Activated T-helper 17 cell treated with anti-CD3 and anti-CD28 coated beads, Interleukin-2, amount 50 U/mL, for 72 hours (primary cell): ENCODE results near the gene IL27RA. TPM values are rescaled to one million over a fixed set of nuclear protein-coding genes. Genes with fewer than 3 reads are reported as not detected.
A peak's percentile ranks its signal among the peaks of the same experiment; 100 is the strongest.

Source experiments
- ATAC-seq: fragments of 150-1000 bp; cut with Tn5 transposase; replicated peaks from 2 replicates; pipeline ENCODE4 v1.10.0; 2021; ENCODE audit warnings: mild to moderate bottlenecking, moderate library complexity
- H3K27ac Mint-ChIP-seq: one replicate; pipeline ENCODE4 v1.8.0; 2022; ENCODE audit warnings: mixed read lengths
- H3K27me3 Mint-ChIP-seq: one replicate; pipeline ENCODE4 v1.8.0; 2022; ENCODE audit warnings: mixed read lengths
- H3K36me3 Mint-ChIP-seq: one replicate; pipeline ENCODE4 v1.8.0; 2022; ENCODE audit warnings: low read depth, mild to moderate bottlenecking, mixed read lengths
- H3K4me1 Mint-ChIP-seq: one replicate; pipeline ENCODE4 v1.8.0; 2022; ENCODE audit warnings: mixed read lengths
- H3K4me3 Mint-ChIP-seq: one replicate; pipeline ENCODE4 v1.8.0; 2022; ENCODE audit warnings: mild to moderate bottlenecking, mixed read lengths
- H3K9me3 Mint-ChIP-seq: one replicate; pipeline ENCODE4 v1.8.0; 2022; ENCODE audit warnings: mixed read lengths
- total RNA-seq, 2 donors: library from RNA; stranded (reverse); gene quantifications; one replicate each; pipeline ENCODE4 v1.2.3, GENCODE V29; 2022

IL27RA gene
- total RNA-seq, 2 donors from 2014 or later, result 52.1 to 53.9 TPM

- Mint-ChIP-seq H3K9me3 (no peaks in the 10 kb centered on the region), H3K27me3 (no peaks in the 10 kb centered on the region), H3K4me1 (peaks cover 11% of the 10 kb centered on the region), H3K27ac (no peak overlapping the region), H3K4me3 (no peak overlapping the region), H3K36me3 (peaks cover 23% of the 10 kb centered on the region)
- ATAC-seq, result no peak
These were observed 37.8 kb upstream of the IL27RA start for GRCh38 chr19:13993590-13994300.

- H3K36me3 Mint-ChIP-seq, result peaks cover 14% of the 10 kb centered on the region
- no peaks in the 10 kb centered on the region for H3K4me1 Mint-ChIP-seq
- no peak for ATAC-seq
- H3K27ac Mint-ChIP-seq, result no peak overlapping the region
- no peak overlapping the region for H3K4me3 Mint-ChIP-seq
- no peaks in the 10 kb centered on the region for H3K27me3 Mint-ChIP-seq
- H3K9me3 Mint-ChIP-seq, result no peaks in the 10 kb centered on the region
These were observed 36.4 kb upstream of the IL27RA start for GRCh38 chr19:13995017-13995728.

GRCh38 chr19:13995878-13996765 lies 35.4 kb upstream of the IL27RA start:
- H3K4me3 Mint-ChIP-seq, result no peak overlapping the region
- no peaks in the 10 kb centered on the region for H3K27me3 Mint-ChIP-seq
- no peaks in the 10 kb centered on the region for H3K9me3 Mint-ChIP-seq
- peaks cover 13% of the 10 kb centered on the region for H3K36me3 Mint-ChIP-seq
- no peak overlapping the region for H3K27ac Mint-ChIP-seq
- no peak for ATAC-seq
- H3K4me1 Mint-ChIP-seq, result peaks cover 3% of the 10 kb centered on the region

GRCh38 chr19:13996928-13997630 lies 34.5 kb upstream of the IL27RA start:
- peaks cover 4% of the 10 kb centered on the region for H3K4me1 Mint-ChIP-seq
- no peak overlapping the region for H3K27ac Mint-ChIP-seq
- no peak overlapping the region for H3K4me3 Mint-ChIP-seq
- H3K27me3 Mint-ChIP-seq, result no peaks in the 10 kb centered on the region
- H3K36me3 Mint-ChIP-seq, result peaks cover 10% of the 10 kb centered on the region
- ATAC-seq, result no peak
- no peaks in the 10 kb centered on the region for H3K9me3 Mint-ChIP-seq

DNA sequence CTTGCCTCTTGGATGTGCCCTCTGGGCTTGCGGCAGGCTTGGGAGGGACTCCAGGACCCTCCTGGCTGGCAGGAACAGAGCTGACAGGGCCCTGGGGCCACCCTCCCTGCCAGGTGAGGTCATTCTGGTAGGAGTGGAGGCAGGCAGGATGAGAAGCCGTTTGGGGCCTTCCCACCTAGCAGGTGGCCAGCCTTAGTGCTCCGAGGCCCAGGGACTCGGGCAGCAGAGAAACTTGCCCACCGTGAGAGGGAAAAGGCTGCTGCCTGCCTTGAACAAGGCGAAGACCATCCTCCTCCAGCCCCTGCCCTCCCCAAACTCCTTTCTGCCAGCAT lies 34.0 kb upstream of the IL27RA start:
- H3K27me3 Mint-ChIP-seq, result no peaks in the 10 kb centered on the region

GRCh38 chr19:13998426-13998825 lies 33.1 kb upstream of the IL27RA start:
- Mint-ChIP-seq H3K27ac (no peak overlapping the region), H3K36me3 (no peaks in the 10 kb centered on the region), H3K27me3 (no peaks in the 10 kb centered on the region), H3K4me1 (peaks cover 9% of the 10 kb centered on the region), H3K4me3 (no peak overlapping the region), H3K9me3 (no peaks in the 10 kb centered on the region)
- no peak for ATAC-seq

More for the DNA sequence above, 34.0 kb upstream of the IL27RA start:
- Mint-ChIP-seq H3K4me3 (no peak overlapping the region), H3K9me3 (no peaks in the 10 kb centered on the region), H3K4me1 (peaks cover 9% of the 10 kb centered on the region), H3K36me3 (peaks cover 5% of the 10 kb centered on the region), H3K27ac (no peak overlapping the region)
- ATAC-seq, result no peak

- Mint-ChIP-seq H3K4me3 (no peak overlapping the region), H3K36me3 (no peaks in the 10 kb centered on the region), H3K9me3 (no peaks in the 10 kb centered on the region), H3K4me1 (peaks cover 9% of the 10 kb centered on the region), H3K27ac (no peak overlapping the region), H3K27me3 (no peaks in the 10 kb centered on the region)
- ATAC-seq, result no peak
These were observed 32.5 kb upstream of the IL27RA start for GRCh38 chr19:13999085-13999484.

DNA sequence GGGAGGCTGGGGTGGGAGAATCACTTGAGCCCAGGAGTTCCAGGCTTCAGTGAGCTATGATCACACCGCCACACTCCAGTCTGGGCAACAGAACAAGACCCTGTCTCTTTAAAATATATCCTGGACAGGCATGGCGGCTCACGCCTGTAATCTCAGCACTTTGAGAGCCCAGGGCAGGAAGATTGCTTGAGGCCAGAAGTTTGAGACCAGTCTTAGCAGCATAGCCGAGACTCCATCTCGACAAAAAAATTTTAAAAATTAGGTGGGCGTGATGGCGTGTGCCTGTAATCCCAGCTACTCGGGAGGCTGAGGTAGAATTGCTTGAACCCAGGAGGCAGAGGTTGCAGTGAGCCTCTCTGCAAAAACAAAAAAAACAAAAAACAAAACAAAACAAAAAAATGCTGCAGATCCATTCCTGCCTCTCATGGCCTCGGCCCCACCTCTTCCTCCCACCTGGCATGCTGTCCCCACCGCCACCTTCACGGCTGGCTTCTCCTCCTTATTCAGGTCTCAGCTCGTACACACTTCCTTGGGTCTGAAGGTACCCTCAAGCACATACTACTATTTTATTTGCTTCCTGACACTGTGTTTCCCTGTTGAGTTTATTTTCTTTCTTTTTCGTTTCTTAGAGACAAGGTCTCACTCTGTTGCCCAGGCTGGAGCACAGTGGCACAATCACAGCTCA lies 30.7 kb upstream of the IL27RA start:
- Mint-ChIP-seq H3K36me3 (peaks cover 5% of the 10 kb centered on the region), H3K27ac (peak overlapping the region; percentile 87), H3K4me3 (peak overlapping the region; percentile 90), H3K4me1 (peaks cover 21% of the 10 kb centered on the region), H3K9me3 (no peaks in the 10 kb centered on the region), H3K27me3 (no peaks in the 10 kb centered on the region)
- ATAC-seq, result no peak

- peaks cover 13% of the 10 kb centered on the region for H3K36me3 Mint-ChIP-seq
- peak overlapping the region; percentile 90 for H3K4me3 Mint-ChIP-seq
- no peaks in the 10 kb centered on the region for H3K9me3 Mint-ChIP-seq
- no peaks in the 10 kb centered on the region for H3K27me3 Mint-ChIP-seq
- no peak for ATAC-seq
- peaks cover 21% of the 10 kb centered on the region for H3K4me1 Mint-ChIP-seq
- peak overlapping the region; percentile 98 for H3K27ac Mint-ChIP-seq
These were observed 28.9 kb upstream of the IL27RA start for GRCh38 chr19:14002571-14003250.

GRCh38 chr19:14003251-14004055 lies 28.1 kb upstream of the IL27RA start:
- Mint-ChIP-seq H3K4me3 (peak overlapping the region; percentile 90), H3K27ac (peak overlapping the region; percentile 98), H3K36me3 (peaks cover 13% of the 10 kb centered on the region), H3K9me3 (no peaks in the 10 kb centered on the region), H3K27me3 (no peaks in the 10 kb centered on the region), H3K4me1 (peaks cover 21% of the 10 kb centered on the region)
- no peak for ATAC-seq

DNA sequence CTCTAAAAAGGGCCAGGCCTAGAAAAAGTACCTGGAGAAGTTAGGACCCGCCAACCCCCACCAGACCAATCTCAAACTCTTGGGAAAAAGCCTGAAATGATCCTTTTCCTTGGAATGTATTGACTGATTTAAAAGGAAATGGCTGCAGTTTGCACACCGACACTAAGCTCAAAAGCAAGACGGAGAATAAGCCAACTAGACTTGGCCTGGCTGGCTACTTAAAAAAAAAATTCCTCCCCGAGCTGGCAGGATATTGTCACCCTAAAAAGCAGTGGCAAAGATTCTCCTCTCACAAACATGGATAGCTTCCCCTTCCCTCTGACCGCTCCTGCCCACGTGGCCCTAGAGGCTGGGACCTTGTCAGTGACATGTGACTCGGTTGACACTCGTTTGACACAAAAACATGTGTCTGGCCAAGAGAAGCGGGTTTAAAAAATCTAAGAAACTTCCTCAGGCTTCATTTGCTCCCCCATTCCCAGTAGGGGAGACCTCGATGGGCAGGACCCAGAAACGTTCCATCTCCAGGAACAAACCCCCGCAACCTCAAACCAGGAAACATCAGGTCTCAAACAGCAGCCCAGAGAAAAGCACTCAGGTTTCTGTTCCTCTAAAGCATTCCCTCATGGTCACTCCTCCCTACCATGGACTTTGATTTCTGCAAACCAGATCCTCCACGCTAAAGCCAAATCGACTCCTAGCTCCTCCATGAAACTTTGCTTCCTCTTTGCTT lies 26.8 kb upstream of the IL27RA start:
- no peaks in the 10 kb centered on the region for H3K27me3 Mint-ChIP-seq
- H3K36me3 Mint-ChIP-seq, result peaks cover 13% of the 10 kb centered on the region
- no peak for ATAC-seq
- H3K27ac Mint-ChIP-seq, result peak overlapping the region; percentile 96
- no peaks in the 10 kb centered on the region for H3K9me3 Mint-ChIP-seq
- peaks cover 21% of the 10 kb centered on the region for H3K4me1 Mint-ChIP-seq
- peak overlapping the region; percentile 94 for H3K4me3 Mint-ChIP-seq

DNA sequence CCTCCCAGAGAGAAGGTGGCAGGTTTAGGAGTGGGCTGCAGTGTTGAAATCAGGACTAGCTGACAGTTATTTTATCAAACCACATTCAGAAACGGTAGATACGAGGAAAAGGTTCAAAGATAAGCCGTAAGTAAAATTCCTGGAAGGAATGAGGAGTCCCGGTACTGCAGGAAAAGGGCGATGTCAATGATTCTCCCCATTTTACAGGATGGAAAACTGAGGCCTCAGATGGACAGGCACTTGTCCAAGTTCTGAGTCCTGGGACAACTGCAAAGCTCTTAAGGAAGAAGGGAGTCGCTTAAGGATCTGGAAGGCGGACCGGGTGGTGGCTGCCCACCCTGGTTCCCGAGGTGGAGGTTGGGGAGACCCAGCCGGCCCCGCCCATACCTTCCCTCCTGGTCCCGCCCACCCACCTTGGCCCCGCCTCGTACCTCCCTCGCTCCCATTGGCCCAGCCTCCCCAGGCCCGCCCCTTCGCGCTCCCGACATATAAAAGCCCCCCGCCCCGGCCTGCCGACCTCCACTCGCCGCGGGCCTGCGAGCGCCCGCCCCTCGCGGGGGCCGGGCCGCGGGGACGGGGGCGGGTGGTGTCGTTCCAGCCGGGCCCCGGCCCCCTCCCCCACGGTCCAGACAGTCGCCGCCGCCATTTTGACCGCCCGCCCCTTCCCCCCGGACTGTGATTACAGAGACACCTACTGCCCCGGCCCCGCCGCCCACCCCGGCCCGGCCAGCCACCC lies 26.0 kb upstream of the IL27RA start:
- Mint-ChIP-seq H3K4me3 (peak overlapping the region; percentile 94), H3K36me3 (peaks cover 13% of the 10 kb centered on the region), H3K9me3 (no peaks in the 10 kb centered on the region), H3K4me1 (peaks cover 21% of the 10 kb centered on the region), H3K27me3 (no peaks in the 10 kb centered on the region), H3K27ac (peak overlapping the region; percentile 99)
- peak; percentile 52 for ATAC-seq
